Measurements from ENCODE around the gene HDGF. TPM values are rescaled to one million over a fixed set of nuclear protein-coding genes. Genes with fewer than 3 reads are reported as not detected.

The HDGF gene
- 100 to 1,000 TPM in 1 of 3 donors, 10 to 100 TPM in 2; 95.3 to 110 (median 96.6) TPM for total RNA-seq
- total RNA-seq (2013) = 102 TPM

DNA sequence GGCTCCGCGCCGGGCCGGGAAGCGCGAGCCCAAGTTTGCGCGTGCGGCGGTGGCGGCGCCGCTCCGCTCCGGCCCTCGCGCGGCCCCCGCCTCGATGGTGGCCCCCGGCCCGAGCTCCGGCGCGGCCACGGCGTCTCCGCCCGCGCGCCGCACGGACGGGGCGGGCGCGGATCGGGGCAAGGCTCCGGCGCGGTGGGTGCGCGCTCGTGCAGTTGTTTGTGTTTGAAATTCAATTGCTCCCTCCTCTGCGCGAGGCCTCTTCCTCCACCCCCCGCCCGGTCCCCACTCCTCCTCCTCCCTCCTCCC lies at the start of gene HDGF:
HDGF (minus strand) TSS at position 225 of the 306 bp plus-strand sequence. CDS start 246 bp downstream, outside the sequence.
- TF ChIP-seq, protein P1, sequence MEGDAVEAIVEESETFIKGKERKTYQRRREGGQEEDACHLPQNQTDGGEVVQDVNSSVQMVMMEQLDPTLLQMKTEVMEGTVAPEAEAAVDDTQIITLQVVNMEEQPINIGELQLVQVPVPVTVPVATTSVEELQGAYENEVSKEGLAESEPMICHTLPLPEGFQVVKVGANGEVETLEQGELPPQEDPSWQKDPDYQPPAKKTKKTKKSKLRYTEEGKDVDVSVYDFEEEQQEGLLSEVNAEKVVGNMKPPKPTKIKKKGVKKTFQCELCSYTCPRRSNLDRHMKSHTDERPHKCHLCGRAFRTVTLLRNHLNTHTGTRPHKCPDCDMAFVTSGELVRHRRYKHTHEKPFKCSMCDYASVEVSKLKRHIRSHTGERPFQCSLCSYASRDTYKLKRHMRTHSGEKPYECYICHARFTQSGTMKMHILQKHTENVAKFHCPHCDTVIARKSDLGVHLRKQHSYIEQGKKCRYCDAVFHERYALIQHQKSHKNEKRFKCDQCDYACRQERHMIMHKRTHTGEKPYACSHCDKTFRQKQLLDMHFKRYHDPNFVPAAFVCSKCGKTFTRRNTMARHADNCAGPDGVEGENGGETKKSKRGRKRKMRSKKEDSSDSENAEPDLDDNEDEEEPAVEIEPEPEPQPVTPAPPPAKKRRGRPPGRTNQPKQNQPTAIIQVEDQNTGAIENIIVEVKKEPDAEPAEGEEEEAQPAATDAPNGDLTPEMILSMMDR (IDR thresholded peaks at IDR 0.05) = no peak
- Histone ChIP-seq H3K4me1 (ENCODE audit: control insufficient read depth, insufficient read depth, low read length) (peaks cover 58% of the 10 kb centered on the region), H3K27me3 (ENCODE audit: control insufficient read depth, insufficient read depth, low read length) (no peaks in the 10 kb centered on the region), H3K4me3 (ENCODE audit: low read length) (peak within 1 kb of the TSS; percentile 98), H3K9me3 (ENCODE audit: control insufficient read depth, insufficient read depth, low read length) (no peaks in the 10 kb centered on the region), H3K36me3 (ENCODE audit: control insufficient read depth, insufficient read depth, low read length) (no peaks in the 10 kb centered on the region), H3K27ac (ENCODE audit: low read length) (peak within 1 kb of the TSS; percentile 92)
- Mint-ChIP-seq H3K9me3 (no peaks in the 10 kb centered on the region), H3K36me3 (no peaks in the 10 kb centered on the region), H3K27me3 (ENCODE audit: low read depth in 2 of 2) (no peaks in the 10 kb centered on the region), H3K4me3 (peak within 1 kb of the TSS; percentile 91), H3K4me1 (peaks cover 52 to 55% of the 10 kb centered on the region in 2 donors), H3K27ac (peak within 1 kb of the TSS; percentile 92 to 94)
- no peak for ATAC-seq
- intact Hi-C loops (cut with micrococcal nuclease) = loop anchor here (1.0 kb wide), 2 partner anchors 10 to 16 kb away; partner anchors contain the start of genes MRPL24 and PRCC
- 0% methylated on average over 47 of the region's 48 CpGs for WGBS (ENCODE audit: insufficient coverage)
- DNase-seq = no peak

DNA sequence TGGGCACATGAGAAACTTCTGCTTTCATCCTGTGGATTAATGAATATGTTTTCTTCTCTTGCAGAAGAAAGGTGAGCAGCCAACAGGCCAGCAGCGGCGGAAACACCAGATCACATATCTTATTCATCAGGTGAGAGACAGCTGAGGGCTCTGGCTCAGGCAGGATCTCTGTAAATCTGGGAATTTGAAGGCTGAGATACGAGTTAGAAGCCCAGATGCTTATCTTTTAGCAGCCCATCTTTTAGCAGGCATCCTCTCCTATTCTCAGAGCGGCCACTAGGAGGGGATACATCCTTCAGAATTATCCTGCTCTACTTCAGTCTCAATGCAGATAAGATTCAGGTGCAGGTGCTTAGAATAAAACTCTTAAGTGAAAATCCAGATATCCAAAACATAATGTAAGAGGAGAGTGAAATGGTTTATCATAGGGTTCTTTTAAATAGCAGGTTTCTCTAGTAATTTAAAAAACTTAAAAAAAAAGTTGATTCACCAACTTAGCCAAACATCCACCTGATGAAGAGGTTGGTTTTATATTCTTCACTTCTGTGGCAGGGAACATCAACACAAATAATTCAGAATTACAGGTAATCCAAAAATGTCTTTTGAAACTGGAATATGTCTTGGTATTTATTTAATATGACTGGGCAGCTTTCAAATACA lies 45.9 kb upstream of the HDGF start:
- peaks cover 35% of the 10 kb centered on the region for H3K36me3 Mint-ChIP-seq
- no peaks in the 10 kb centered on the region for H3K27me3 ChIP-seq (ENCODE audit: control insufficient read depth, insufficient read depth, low read length)
- H3K4me1 ChIP-seq (ENCODE audit: control insufficient read depth, insufficient read depth, low read length) = peaks cover 11% of the 10 kb centered on the region
- DNase-seq (peak; percentile 39 to 86), ATAC-seq (peak; percentile 73 to 89 (median 75))
- H3K9me3 Mint-ChIP-seq = no peaks in the 10 kb centered on the region
- H3K27me3 Mint-ChIP-seq (ENCODE audit: low read depth in 2 of 2) = no peaks in the 10 kb centered on the region
- H3K4me1 Mint-ChIP-seq = peaks cover 14 to 16% of the 10 kb centered on the region in 2 donors
- H3K36me3 ChIP-seq (ENCODE audit: control insufficient read depth, insufficient read depth, low read length) = peaks cover 74% of the 10 kb centered on the region
- TF ChIP-seq, protein P1 (IDR thresholded peaks at IDR 0.05) = peak; percentile 85
- WGBS (ENCODE audit: insufficient coverage) = 57% methylated on average over 4 of the region's 4 CpGs
- H3K27ac Mint-ChIP-seq = no peak overlapping the region
- H3K9me3 ChIP-seq (ENCODE audit: control insufficient read depth, insufficient read depth, low read length) = no peaks in the 10 kb centered on the region
- H3K4me3 Mint-ChIP-seq = no peak overlapping the region
- no peak overlapping the region for H3K27ac ChIP-seq (ENCODE audit: low read length)
- no peak overlapping the region for H3K4me3 ChIP-seq (ENCODE audit: low read length)
- intact Hi-C loops (cut with micrococcal nuclease) = loop anchor here (1.0 kb wide), 2 partner anchors 63 to 93 kb away; partner anchors contain the start of gene NTRK1

DNA sequence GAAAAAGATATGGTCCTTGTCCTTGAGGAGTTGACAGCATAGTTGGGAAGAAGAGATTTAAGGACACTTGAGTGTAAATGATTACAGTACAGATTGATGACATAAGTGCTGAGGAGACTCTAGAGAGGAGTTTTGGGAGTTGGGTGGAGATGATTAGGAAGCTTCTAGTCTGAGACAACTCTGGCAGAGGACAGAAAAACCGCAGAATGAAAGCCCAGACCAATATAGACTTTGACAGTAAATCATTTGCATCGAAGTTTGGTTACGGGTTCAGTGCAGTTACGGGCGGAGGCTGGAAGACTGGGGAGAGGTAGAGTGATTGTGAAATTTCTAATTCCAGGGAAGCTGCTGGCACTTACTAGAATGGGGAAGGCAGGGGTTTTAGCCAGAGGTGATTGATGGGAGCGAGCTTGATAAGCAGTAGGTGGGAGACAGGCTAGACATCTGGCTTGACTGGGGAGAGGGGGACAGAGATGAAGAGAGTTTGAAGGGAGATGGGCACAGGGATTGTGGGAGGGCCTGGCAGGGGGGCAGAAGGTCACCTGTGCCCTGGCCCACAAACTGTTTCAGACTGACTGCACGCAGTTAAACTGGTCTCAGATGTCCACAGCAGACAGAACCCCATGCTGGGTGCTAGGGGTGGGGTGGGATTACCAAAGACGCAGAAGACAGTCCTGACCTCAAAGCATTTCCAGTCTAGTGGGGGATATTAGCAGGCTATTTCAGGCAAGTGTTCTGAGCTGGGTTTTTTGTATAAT lies 45.0 kb upstream of the HDGF start:
- 90% methylated on average over 8 of the region's 8 CpGs for WGBS (ENCODE audit: insufficient coverage)
- ATAC-seq (no peak), DNase-seq (no peak)
- no peak overlapping the region for H3K27ac ChIP-seq (ENCODE audit: low read length)
- no peaks in the 10 kb centered on the region for H3K27me3 Mint-ChIP-seq (ENCODE audit: low read depth in 2 of 2)
- intact Hi-C loops (cut with micrococcal nuclease) = loop anchor here (1.0 kb wide), 2 partner anchors 64 to 94 kb away; partner anchors contain the start of gene NTRK1
- no peaks in the 10 kb centered on the region for H3K9me3 Mint-ChIP-seq
- H3K4me3 ChIP-seq (ENCODE audit: low read length) = no peak overlapping the region
- peaks cover 80% of the 10 kb centered on the region for H3K36me3 ChIP-seq (ENCODE audit: control insufficient read depth, insufficient read depth, low read length)
- H3K27ac Mint-ChIP-seq = no peak overlapping the region
- H3K9me3 ChIP-seq (ENCODE audit: control insufficient read depth, insufficient read depth, low read length) = no peaks in the 10 kb centered on the region
- H3K4me3 Mint-ChIP-seq = no peak overlapping the region
- H3K4me1 ChIP-seq (ENCODE audit: control insufficient read depth, insufficient read depth, low read length) = peaks cover 6% of the 10 kb centered on the region
- H3K36me3 Mint-ChIP-seq = peaks cover 43% of the 10 kb centered on the region
- no peaks in the 10 kb centered on the region for H3K27me3 ChIP-seq (ENCODE audit: control insufficient read depth, insufficient read depth, low read length)
- TF ChIP-seq, protein P1 (IDR thresholded peaks at IDR 0.05) = no peak
- peaks cover 6 to 8% of the 10 kb centered on the region in 2 donors for H3K4me1 Mint-ChIP-seq

Data from natural killer cell (primary cell).